ENCODE results near the gene LRRC55. TPM values are rescaled to one million over a fixed set of nuclear protein-coding genes. Genes with fewer than 3 reads are reported as not detected.

The LRRC55 gene
- total RNA-seq, 1 experiment from 2014 or later = not detected

DNA sequence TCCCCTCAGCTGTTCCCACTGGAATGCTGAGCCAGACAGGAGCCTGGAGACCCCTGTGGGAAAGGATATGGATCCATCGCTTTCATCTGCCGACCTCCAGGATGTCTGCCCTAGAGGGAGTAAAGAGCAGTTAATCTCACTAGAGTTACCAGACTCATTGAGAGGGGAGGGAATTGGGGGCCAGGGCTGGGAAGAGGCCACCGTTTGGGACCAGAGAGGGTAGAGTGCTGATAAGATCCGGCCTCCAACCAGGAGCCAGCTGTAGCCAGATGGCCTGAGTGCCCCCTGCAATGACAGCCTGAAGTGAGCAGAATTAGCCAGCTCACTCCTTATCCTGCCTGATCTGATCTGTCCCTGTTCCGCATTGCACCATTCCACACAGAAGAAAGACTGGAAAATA is 59.0 kb downstream of the LRRC55 start:
- CTCF ChIA-PET = interaction anchor here (0.6 to 4.8 kb wide), 6 partner anchors 9 to 405 kb away, joined by 3 to 54 read pairs (median 7); no protein-coding TSS in a partner anchor
- intact Hi-C loops (cut with micrococcal nuclease) = no loop called here
- H3K4me3 Mint-ChIP-seq (ENCODE audit: unreplicated experiment) = no peak overlapping the region

More for the DNA sequence above, 59.0 kb downstream of the LRRC55 start:
- POLR2A ChIA-PET = no interaction called here
- TF ChIP-seq CTCF (IDR thresholded peaks at IDR 0.05; ENCODE audit: unreplicated experiment) = no peak
- Mint-ChIP-seq H3K27ac (ENCODE audit: low read depth, unreplicated experiment) (no peak overlapping the region), H3K27me3 (ENCODE audit: insufficient read depth, unreplicated experiment) (no peaks in the 10 kb centered on the region), H3K36me3 (ENCODE audit: insufficient read depth, unreplicated experiment) (no peaks in the 10 kb centered on the region), H3K4me1 (ENCODE audit: insufficient read depth, unreplicated experiment) (no peaks in the 10 kb centered on the region), H3K9me3 (ENCODE audit: unreplicated experiment) (no peaks in the 10 kb centered on the region)
- BruUV-seq (replicated peaks) = no TSS peak
- DNase-seq (ENCODE audit: unreplicated experiment) = no peak

Other genes with a start within 250 kb of the LRRC55 start
- not detected in 2 replicates for gene OR5AK2, start 193.0 kb upstream of the LRRC55 start, total RNA-seq (2022)
- gene APLNR, start 55.3 kb downstream of the LRRC55 start, total RNA-seq (2022) = not detected in 2 replicates
- 198 and 202 TPM in 2 replicates for gene TNKS1BP1, start 143.0 kb downstream of the LRRC55 start, total RNA-seq (2022)
- 159 and 229 TPM in 2 replicates for gene SSRP1, start 153.9 kb downstream of the LRRC55 start, total RNA-seq (2022)
- not detected in 2 replicates for gene P2RX3, start 156.4 kb downstream of the LRRC55 start, total RNA-seq (2022)
- gene PRG3, start 199.2 kb downstream of the LRRC55 start, total RNA-seq (2022) = not detected in 2 replicates
- 0.25 TPM in 1 of 2 replicates, not detected in the other for gene PRG2, start 208.7 kb downstream of the LRRC55 start, total RNA-seq (2022)
- 96.6 and 112 TPM in 2 replicates for gene SLC43A3, start 245.2 kb downstream of the LRRC55 start, total RNA-seq (2022)